Measurements from ENCODE around the gene SLC15A1. TPM values are rescaled to one million over a fixed set of nuclear protein-coding genes. Genes with fewer than 3 reads are reported as not detected.

Gene SLC15A1
- total RNA-seq, 2 experiments from 2014 or later = not detected

DNA sequence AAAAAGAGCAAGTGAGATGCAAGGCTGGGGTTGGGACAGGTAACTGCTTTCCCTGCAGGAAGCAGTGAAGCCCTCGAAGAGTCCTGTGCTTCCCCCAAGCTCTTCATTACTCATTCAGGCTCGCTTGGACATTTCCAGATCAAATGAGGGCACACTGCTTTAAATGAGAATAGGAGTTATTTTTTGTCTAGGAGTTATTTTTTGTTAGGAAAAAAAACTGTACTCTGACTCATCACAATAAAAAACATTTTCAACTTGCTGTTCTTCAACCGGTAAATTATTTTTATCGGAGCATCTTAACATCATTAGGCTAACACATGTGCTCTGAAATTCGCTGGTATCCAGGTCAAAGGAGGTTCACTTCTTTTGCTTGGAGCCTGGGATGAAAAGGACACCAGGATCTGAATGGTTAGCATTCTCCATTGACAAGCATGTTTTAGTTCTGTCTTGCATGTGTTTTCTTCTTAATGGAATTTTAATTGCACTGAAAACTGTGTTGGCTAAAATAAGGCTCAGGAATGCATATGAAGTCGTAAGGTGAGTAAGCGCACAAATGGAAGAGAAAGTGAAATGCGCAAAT is 94.9 kb downstream of the SLC15A1 start:
- no peaks in the 10 kb centered on the region for H3K9me3 Mint-ChIP-seq
- intact Hi-C loops (cut with DNase I, micrococcal nuclease) = no loop called here
- H3K27ac Mint-ChIP-seq = no peak overlapping the region
- Histone ChIP-seq H3K27me3 (ENCODE audit: control insufficient read depth in 1 of 2, insufficient read depth in 2 of 2, low read length in 2 of 2) (peaks cover 0 to 2% of the 10 kb centered on the region in 2 experiments), H3K36me3 (ENCODE audit: insufficient read depth, low read length) (no peaks in the 10 kb centered on the region), H3K27ac (ENCODE audit: low read depth in 1 of 2, low read length in 2 of 2) (no peak overlapping the region), H3K4me1 (ENCODE audit: insufficient read depth, low read length) (peaks cover 6% of the 10 kb centered on the region), H3K4me3 (ENCODE audit: low read length) (no peak overlapping the region), H3K9me3 (ENCODE audit: control insufficient read depth in 1 of 2, insufficient read depth in 1 of 2, low read length in 2 of 2) (no peaks in the 10 kb centered on the region)
- no peak overlapping the region for H3K4me3 Mint-ChIP-seq
- ATAC-seq (ENCODE audit: poor library complexity) (no peak), DNase-seq (no peak)
- H3K4me1 Mint-ChIP-seq (ENCODE audit: low read depth) = peaks cover 9% of the 10 kb centered on the region
- H3K27me3 Mint-ChIP-seq = no peaks in the 10 kb centered on the region
- H3K36me3 Mint-ChIP-seq (ENCODE audit: low read depth) = no peaks in the 10 kb centered on the region
- ChIA-PET CTCF (no interaction called here), POLR2A (interaction anchor here (0.6 kb wide), 1 partner anchor 216 kb away, joined by 3 read pairs; no protein-coding TSS in a partner anchor)
- TF ChIP-seq, protein P1, sequence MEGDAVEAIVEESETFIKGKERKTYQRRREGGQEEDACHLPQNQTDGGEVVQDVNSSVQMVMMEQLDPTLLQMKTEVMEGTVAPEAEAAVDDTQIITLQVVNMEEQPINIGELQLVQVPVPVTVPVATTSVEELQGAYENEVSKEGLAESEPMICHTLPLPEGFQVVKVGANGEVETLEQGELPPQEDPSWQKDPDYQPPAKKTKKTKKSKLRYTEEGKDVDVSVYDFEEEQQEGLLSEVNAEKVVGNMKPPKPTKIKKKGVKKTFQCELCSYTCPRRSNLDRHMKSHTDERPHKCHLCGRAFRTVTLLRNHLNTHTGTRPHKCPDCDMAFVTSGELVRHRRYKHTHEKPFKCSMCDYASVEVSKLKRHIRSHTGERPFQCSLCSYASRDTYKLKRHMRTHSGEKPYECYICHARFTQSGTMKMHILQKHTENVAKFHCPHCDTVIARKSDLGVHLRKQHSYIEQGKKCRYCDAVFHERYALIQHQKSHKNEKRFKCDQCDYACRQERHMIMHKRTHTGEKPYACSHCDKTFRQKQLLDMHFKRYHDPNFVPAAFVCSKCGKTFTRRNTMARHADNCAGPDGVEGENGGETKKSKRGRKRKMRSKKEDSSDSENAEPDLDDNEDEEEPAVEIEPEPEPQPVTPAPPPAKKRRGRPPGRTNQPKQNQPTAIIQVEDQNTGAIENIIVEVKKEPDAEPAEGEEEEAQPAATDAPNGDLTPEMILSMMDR (IDR thresholded peaks at IDR 0.05) = no peak

DNA sequence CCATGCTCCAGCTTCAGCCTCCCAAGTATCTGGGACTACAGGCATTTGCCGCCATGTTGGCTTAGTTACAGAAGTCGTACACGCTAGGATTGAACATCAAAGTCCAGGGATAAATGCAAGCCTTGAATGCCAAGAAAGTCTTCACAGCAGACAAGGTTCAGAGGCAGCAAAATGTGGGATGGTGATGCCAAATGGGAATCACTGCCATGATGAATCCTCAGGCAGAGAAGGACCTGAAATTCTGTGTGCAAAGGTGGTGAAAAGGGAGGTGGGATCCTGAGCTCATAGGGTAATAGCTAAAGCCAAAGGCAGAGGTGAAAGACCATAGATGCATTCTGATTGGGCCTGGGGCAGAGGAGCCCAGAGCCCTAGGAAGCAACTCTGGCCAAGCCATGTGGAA is 96.2 kb downstream of the SLC15A1 start:
- no peak for DNase-seq

DNA sequence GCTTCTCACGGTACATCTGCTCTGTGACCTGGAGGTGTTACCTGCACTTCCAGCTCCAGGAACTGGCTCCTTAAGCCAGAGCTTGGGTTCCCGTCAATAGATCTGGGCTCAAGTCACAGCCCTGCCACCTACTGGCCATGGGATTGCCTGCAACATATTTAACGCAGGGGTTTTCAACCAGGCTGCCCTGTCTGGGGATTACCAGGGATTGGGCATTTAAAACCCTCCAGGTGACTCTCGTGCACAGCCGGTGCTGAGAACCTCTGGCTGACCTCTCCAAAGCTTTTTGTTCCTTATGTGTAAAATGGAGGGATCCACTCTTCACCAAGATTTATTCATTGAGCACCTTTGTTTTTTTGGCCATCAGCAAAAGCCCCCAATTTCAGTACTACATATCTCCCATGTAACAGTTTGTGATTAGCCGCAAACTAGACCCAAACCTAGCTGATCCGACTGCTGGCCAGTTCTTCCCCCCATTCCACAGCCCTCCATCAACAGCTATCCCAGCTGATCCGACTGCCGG is 98.9 kb downstream of the SLC15A1 start:
- H3K9me3 ChIP-seq (ENCODE audit: control insufficient read depth in 1 of 2, insufficient read depth in 1 of 2, low read length in 2 of 2) = no peaks in the 10 kb centered on the region
- peaks cover 6% of the 10 kb centered on the region for H3K4me1 ChIP-seq (ENCODE audit: insufficient read depth, low read length)
- DNase-seq (peak; percentile 52 to 86 (median 67)), ATAC-seq (ENCODE audit: poor library complexity) (peak; percentile 97)
- Mint-ChIP-seq H3K36me3 (ENCODE audit: low read depth) (no peaks in the 10 kb centered on the region), H3K9me3 (no peaks in the 10 kb centered on the region), H3K4me1 (ENCODE audit: low read depth) (peaks cover 9% of the 10 kb centered on the region), H3K27me3 (no peaks in the 10 kb centered on the region), H3K4me3 (peak overlapping the region; percentile 9), H3K27ac (no peak overlapping the region)
- ChIA-PET POLR2A (interaction anchor here (0.8 to 1.4 kb wide), 4 partner anchors 134 to 208 kb away, joined by 3 to 11 read pairs (median 4); no protein-coding TSS in a partner anchor), CTCF (interaction anchor here (0.6 to 4.0 kb wide), 23 partner anchors 9 to 211 kb away, joined by 3 to 49 read pairs (median 5); no protein-coding TSS in a partner anchor)
- H3K4me3 ChIP-seq (ENCODE audit: low read length) = no peak overlapping the region
- no peaks in the 10 kb centered on the region for H3K36me3 ChIP-seq (ENCODE audit: insufficient read depth, low read length)
- H3K27me3 ChIP-seq (ENCODE audit: control insufficient read depth in 1 of 2, insufficient read depth in 2 of 2, low read length in 2 of 2) = peaks cover 0 to 2% of the 10 kb centered on the region in 2 experiments
- no peak overlapping the region for H3K27ac ChIP-seq (ENCODE audit: low read depth in 1 of 2, low read length in 2 of 2)
- TF ChIP-seq, protein P1 (IDR thresholded peaks at IDR 0.05) = peak; percentile 94
- intact Hi-C loops (cut with DNase I, micrococcal nuclease) = loop anchor here (1.0 kb wide), 1 partner anchor 208 kb away; no protein-coding TSS in a partner anchor

More for the DNA sequence above, 96.2 kb downstream of the SLC15A1 start:
- no peak for ATAC-seq (ENCODE audit: poor library complexity)
- Histone ChIP-seq H3K9me3 (ENCODE audit: control insufficient read depth in 1 of 2, insufficient read depth in 1 of 2, low read length in 2 of 2) (no peaks in the 10 kb centered on the region), H3K36me3 (ENCODE audit: insufficient read depth, low read length) (no peaks in the 10 kb centered on the region), H3K27ac (ENCODE audit: low read depth in 1 of 2, low read length in 2 of 2) (no peak overlapping the region), H3K4me1 (ENCODE audit: insufficient read depth, low read length) (peaks cover 6% of the 10 kb centered on the region), H3K27me3 (ENCODE audit: control insufficient read depth in 1 of 2, insufficient read depth in 2 of 2, low read length in 2 of 2) (peaks cover 0 to 2% of the 10 kb centered on the region in 2 experiments), H3K4me3 (ENCODE audit: low read length) (no peak overlapping the region)
- H3K27ac Mint-ChIP-seq = no peak overlapping the region
- H3K36me3 Mint-ChIP-seq (ENCODE audit: low read depth) = no peaks in the 10 kb centered on the region
- H3K4me3 Mint-ChIP-seq = no peak overlapping the region
- CTCF ChIA-PET = interaction anchor here (1.2 kb wide), 1 partner anchor 180 kb away, joined by 3 read pairs; no protein-coding TSS in a partner anchor
- H3K4me1 Mint-ChIP-seq (ENCODE audit: low read depth) = peaks cover 9% of the 10 kb centered on the region
- H3K9me3 Mint-ChIP-seq = no peaks in the 10 kb centered on the region
- no peaks in the 10 kb centered on the region for H3K27me3 Mint-ChIP-seq
- intact Hi-C loops (cut with DNase I, micrococcal nuclease) = no loop called here
- POLR2A ChIA-PET = no interaction called here
- TF ChIP-seq, protein P1 (IDR thresholded peaks at IDR 0.05) = no peak

Measured in CD4-positive, alpha-beta T cell (primary cell).